ENCODE data around the gene BANP.
"Not testable (repeated sequence)": the region's sequence is repeated elsewhere in the genome, so short reads cannot be mapped to it uniquely, and the experiment has no call there.

The BANP gene

DNA sequence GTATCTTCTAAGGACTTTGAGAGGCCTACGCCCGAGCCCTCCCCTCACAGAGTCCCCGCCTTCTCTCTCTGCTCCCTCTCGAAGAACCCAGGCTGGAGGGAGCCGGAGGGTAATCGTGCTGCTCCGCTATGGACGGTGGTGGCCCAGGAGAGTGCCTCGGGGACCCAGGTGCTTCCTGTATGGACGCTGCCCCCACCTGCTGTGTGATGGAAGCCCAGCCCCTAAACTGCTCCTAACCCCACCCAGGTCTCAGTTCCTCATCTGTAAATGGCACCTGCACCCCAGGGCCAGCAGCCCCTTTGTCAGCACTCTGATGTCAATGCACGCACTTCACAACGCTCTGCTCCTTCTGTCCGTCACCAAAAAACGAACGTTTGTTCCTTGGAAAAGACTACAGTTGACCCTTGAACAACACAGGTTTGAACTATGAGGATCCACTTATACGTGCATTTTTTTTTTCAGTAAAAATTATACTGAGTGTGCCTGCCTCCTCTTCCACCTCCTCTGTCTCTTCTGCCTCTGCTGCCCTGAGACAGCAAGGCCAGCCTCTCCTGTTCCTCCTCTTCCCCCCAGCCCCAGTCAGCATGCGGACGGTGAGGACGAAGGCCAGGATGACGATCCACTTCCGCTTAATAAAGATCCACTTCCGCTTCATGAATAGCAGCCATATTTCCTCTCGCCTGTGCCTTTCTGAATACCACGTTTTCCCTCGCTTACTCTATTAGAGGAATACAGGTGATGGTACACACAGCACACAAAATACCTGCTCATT, 118.3 kb downstream of the BANP start:
- H3K27me3 ChIP-seq (ENCODE audit: insufficient read depth, low read length) = no peaks in the 10 kb centered on the region
- H3K4me3 ChIP-seq (ENCODE audit: low read depth, low read length) = no peak overlapping the region
- no peak overlapping the region for H2AFZ ChIP-seq (ENCODE audit: low read length, unreplicated experiment)
- no peaks in the 10 kb centered on the region for H3K36me3 ChIP-seq (ENCODE audit: insufficient read depth, low read length)
- no peak overlapping the region for H3K27ac ChIP-seq (ENCODE audit: low read depth, low read length)
- peaks cover 6% of the 10 kb centered on the region for H3K4me1 ChIP-seq (ENCODE audit: control insufficient read depth, insufficient read depth, low read length, unreplicated experiment)
- no peaks in the 10 kb centered on the region for H3K79me2 ChIP-seq (ENCODE audit: control insufficient read depth, insufficient read depth, low read length, unreplicated experiment)

- no peaks in the 10 kb centered on the region for H3K27me3 ChIP-seq (ENCODE audit: insufficient read depth, low read length)
- no peaks in the 10 kb centered on the region for H3K4me1 ChIP-seq (ENCODE audit: control insufficient read depth, insufficient read depth, low read length, unreplicated experiment)
- H3K27ac ChIP-seq (ENCODE audit: low read depth, low read length) = no peak overlapping the region
- H3K4me3 ChIP-seq (ENCODE audit: low read depth, low read length) = no peak overlapping the region
- H3K36me3 ChIP-seq (ENCODE audit: insufficient read depth, low read length) = no peaks in the 10 kb centered on the region
- no peak overlapping the region for H2AFZ ChIP-seq (ENCODE audit: low read length, unreplicated experiment)
- H3K79me2 ChIP-seq (ENCODE audit: control insufficient read depth, insufficient read depth, low read length, unreplicated experiment) = no peaks in the 10 kb centered on the region
These were observed 119.1 kb downstream of the BANP start for GRCh38 chr16:88070341-88070740.

- H3K4me3 ChIP-seq (ENCODE audit: low read depth, low read length) = no peak overlapping the region
- H3K36me3 ChIP-seq (ENCODE audit: insufficient read depth, low read length) = no peaks in the 10 kb centered on the region
- no peak overlapping the region for H2AFZ ChIP-seq (ENCODE audit: low read length, unreplicated experiment)
- H3K79me2 ChIP-seq (ENCODE audit: control insufficient read depth, insufficient read depth, low read length, unreplicated experiment) = no peaks in the 10 kb centered on the region
- no peak overlapping the region for H3K27ac ChIP-seq (ENCODE audit: low read depth, low read length)
- H3K27me3 ChIP-seq (ENCODE audit: insufficient read depth, low read length) = no peaks in the 10 kb centered on the region
- no peaks in the 10 kb centered on the region for H3K4me1 ChIP-seq (ENCODE audit: control insufficient read depth, insufficient read depth, low read length, unreplicated experiment)
These were observed 119.9 kb downstream of the BANP start for GRCh38 chr16:88070989-88071625.

- no peaks in the 10 kb centered on the region for H3K27me3 ChIP-seq (ENCODE audit: insufficient read depth, low read length)
- H3K4me3 ChIP-seq (ENCODE audit: low read depth, low read length) = no peak overlapping the region
- H3K4me1 ChIP-seq (ENCODE audit: control insufficient read depth, insufficient read depth, low read length, unreplicated experiment) = no peaks in the 10 kb centered on the region
- H3K27ac ChIP-seq (ENCODE audit: low read depth, low read length) = no peak overlapping the region
- no peak overlapping the region for H2AFZ ChIP-seq (ENCODE audit: low read length, unreplicated experiment)
- no peaks in the 10 kb centered on the region for H3K36me3 ChIP-seq (ENCODE audit: insufficient read depth, low read length)
- H3K79me2 ChIP-seq (ENCODE audit: control insufficient read depth, insufficient read depth, low read length, unreplicated experiment) = no peaks in the 10 kb centered on the region
These were observed 120.7 kb downstream of the BANP start for GRCh38 chr16:88071908-88072307.

GRCh38 chr16:88072571-88073001, 121.4 kb downstream of the BANP start:
- no peaks in the 10 kb centered on the region for H3K36me3 ChIP-seq (ENCODE audit: insufficient read depth, low read length)
- no peaks in the 10 kb centered on the region for H3K4me1 ChIP-seq (ENCODE audit: control insufficient read depth, insufficient read depth, low read length, unreplicated experiment)
- H3K4me3 ChIP-seq (ENCODE audit: low read depth, low read length) = no peak overlapping the region
- no peak overlapping the region for H3K27ac ChIP-seq (ENCODE audit: low read depth, low read length)
- H3K27me3 ChIP-seq (ENCODE audit: insufficient read depth, low read length) = no peaks in the 10 kb centered on the region
- no peak overlapping the region for H2AFZ ChIP-seq (ENCODE audit: low read length, unreplicated experiment)
- H3K79me2 ChIP-seq (ENCODE audit: control insufficient read depth, insufficient read depth, low read length, unreplicated experiment) = no peaks in the 10 kb centered on the region

GRCh38 chr16:88073201-88073721, 122.0 kb downstream of the BANP start:
- no peaks in the 10 kb centered on the region for H3K36me3 ChIP-seq (ENCODE audit: insufficient read depth, low read length)
- no peaks in the 10 kb centered on the region for H3K79me2 ChIP-seq (ENCODE audit: control insufficient read depth, insufficient read depth, low read length, unreplicated experiment)
- H3K4me1 ChIP-seq (ENCODE audit: control insufficient read depth, insufficient read depth, low read length, unreplicated experiment) = no peaks in the 10 kb centered on the region
- H3K27ac ChIP-seq (ENCODE audit: low read depth, low read length) = no peak overlapping the region
- H2AFZ ChIP-seq (ENCODE audit: low read length, unreplicated experiment) = no peak overlapping the region
- no peak overlapping the region for H3K4me3 ChIP-seq (ENCODE audit: low read depth, low read length)
- H3K27me3 ChIP-seq (ENCODE audit: insufficient read depth, low read length) = no peaks in the 10 kb centered on the region

DNA sequence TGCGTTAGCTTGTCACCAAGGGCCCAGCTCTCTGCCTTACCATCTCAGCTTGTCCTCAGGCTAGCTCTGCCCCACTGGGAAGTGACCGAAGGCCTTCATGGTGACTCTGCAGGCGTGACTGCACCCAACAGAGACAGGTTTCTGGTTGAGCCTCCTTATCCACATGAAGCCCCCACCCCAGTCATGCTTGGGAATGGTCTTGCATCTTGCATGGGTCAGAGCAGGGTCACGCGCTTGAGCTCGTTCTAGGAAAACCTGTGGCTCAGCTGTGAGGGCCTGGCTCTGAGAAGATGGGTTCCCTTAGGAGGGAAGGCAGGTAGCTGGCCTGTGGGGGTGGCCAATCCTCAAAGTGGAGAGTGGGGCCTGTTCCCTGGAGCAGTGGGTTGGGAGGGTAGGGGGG, 122.8 kb downstream of the BANP start:
- no peaks in the 10 kb centered on the region for H3K79me2 ChIP-seq (ENCODE audit: control insufficient read depth, insufficient read depth, low read length, unreplicated experiment)

GRCh38 chr16:88076211-88076931, 125.1 kb downstream of the BANP start:
- no peaks in the 10 kb centered on the region for H3K27me3 ChIP-seq (ENCODE audit: insufficient read depth, low read length)
- no peak overlapping the region for H3K27ac ChIP-seq (ENCODE audit: low read depth, low read length)
- H3K4me1 ChIP-seq (ENCODE audit: control insufficient read depth, insufficient read depth, low read length, unreplicated experiment) = no peaks in the 10 kb centered on the region
- peaks cover 4% of the 10 kb centered on the region; the same call in 1 of the 2 replicates for H3K36me3 ChIP-seq (ENCODE audit: insufficient read depth, low read length)
- no peak overlapping the region for H3K4me3 ChIP-seq (ENCODE audit: low read depth, low read length)
- no peak overlapping the region for H2AFZ ChIP-seq (ENCODE audit: low read length, unreplicated experiment)
- H3K79me2 ChIP-seq (ENCODE audit: control insufficient read depth, insufficient read depth, low read length, unreplicated experiment) = no peaks in the 10 kb centered on the region

More for the DNA sequence above, 122.8 kb downstream of the BANP start:
- Histone ChIP-seq H3K4me3 (ENCODE audit: low read depth, low read length) (no peak overlapping the region), H2AFZ (ENCODE audit: low read length, unreplicated experiment) (no peak overlapping the region), H3K27me3 (ENCODE audit: insufficient read depth, low read length) (no peaks in the 10 kb centered on the region), H3K36me3 (ENCODE audit: insufficient read depth, low read length) (no peaks in the 10 kb centered on the region), H3K4me1 (ENCODE audit: control insufficient read depth, insufficient read depth, low read length, unreplicated experiment) (no peaks in the 10 kb centered on the region), H3K27ac (ENCODE audit: low read depth, low read length) (no peak overlapping the region)

- H3K36me3 ChIP-seq (ENCODE audit: insufficient read depth, low read length) = not testable (repeated sequence)
These were observed 125.7 kb downstream of the BANP start for GRCh38 chr16:88076932-88077320.

DNA sequence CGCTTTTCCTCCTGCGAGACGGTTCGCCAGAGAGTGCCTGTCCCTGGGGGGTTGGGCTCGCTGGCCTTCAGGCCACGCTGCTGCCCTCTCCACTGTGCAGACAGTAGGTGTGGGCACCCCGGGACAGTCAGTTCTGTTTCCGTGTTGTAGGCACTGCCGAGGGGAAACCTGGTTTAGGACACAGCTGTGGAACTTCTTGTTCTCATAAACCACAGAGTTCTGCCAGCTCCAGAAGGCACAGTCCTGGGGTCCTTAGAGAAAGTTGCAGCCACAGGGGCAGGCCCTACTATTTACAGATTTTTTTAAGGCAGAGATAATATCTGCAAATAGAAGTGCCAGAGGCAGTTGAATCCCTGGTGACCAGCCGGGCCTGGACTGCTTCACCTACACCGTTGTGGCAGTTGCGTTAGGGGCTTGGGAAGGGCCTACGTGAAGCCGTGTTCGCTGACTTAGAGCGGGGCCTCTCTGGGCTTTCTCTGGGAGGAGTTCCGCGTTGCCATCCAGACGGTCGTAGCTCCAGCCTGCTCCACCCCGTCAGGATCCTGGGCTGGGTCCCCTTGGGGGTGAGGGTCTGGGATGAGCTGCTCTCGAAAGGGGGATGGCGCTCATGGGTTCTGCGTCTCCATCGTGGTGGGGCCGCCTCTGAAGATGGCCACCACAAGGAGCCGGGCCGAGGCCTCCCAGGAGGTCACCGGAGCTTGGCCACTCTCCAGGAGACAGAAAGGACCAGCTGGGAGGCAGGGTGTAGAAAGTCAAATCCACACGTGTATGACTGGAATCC, 126.3 kb downstream of the BANP start:
- H2AFZ ChIP-seq (ENCODE audit: low read length, unreplicated experiment) = no peak overlapping the region
- no peak overlapping the region for H3K27ac ChIP-seq (ENCODE audit: low read depth, low read length)
- H3K27me3 ChIP-seq (ENCODE audit: insufficient read depth, low read length) = no peaks in the 10 kb centered on the region
- no peaks in the 10 kb centered on the region for H3K4me1 ChIP-seq (ENCODE audit: control insufficient read depth, insufficient read depth, low read length, unreplicated experiment)
- no peaks in the 10 kb centered on the region for H3K79me2 ChIP-seq (ENCODE audit: control insufficient read depth, insufficient read depth, low read length, unreplicated experiment)
- peaks cover 4% of the 10 kb centered on the region; the same call in 1 of the 2 replicates for H3K36me3 ChIP-seq (ENCODE audit: insufficient read depth, low read length)
- H3K4me3 ChIP-seq (ENCODE audit: low read depth, low read length) = no peak overlapping the region

More at GRCh38 chr16:88076932-88077320, 125.7 kb downstream of the BANP start:
- not testable (repeated sequence) for H3K79me2 ChIP-seq (ENCODE audit: control insufficient read depth, insufficient read depth, low read length, unreplicated experiment); H3K4me1 ChIP-seq (ENCODE audit: control insufficient read depth, insufficient read depth, low read length, unreplicated experiment); H2AFZ ChIP-seq (ENCODE audit: low read length, unreplicated experiment); H3K27ac ChIP-seq (ENCODE audit: low read depth, low read length); H3K4me3 ChIP-seq (ENCODE audit: low read depth, low read length); H3K27me3 ChIP-seq (ENCODE audit: insufficient read depth, low read length)
